Measurements from ENCODE around the gene HS6ST3.
"Not testable (repeated sequence)": the region's sequence is repeated elsewhere in the genome, so short reads cannot be mapped to it uniquely, and the experiment has no call there.

HS6ST3 gene

DNA sequence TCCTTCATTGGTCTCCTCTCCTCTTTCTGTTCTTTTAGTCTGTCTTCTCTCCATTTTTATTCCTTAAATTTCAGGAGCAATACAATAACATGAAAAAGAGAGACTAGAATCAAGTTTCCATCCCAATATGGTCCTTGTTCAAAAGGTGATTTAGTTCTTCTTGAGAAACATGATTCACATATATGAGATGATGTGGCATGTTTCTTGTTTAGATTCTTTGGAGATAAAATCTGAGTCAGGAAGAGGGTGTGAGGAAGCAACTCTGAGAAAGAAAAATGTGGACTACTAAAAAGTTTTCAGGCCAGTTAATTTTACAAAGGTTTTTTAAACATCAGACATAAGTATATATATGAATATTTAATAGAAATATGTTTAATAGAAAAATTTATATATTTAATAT is 673.0 kb downstream of the HS6ST3 start:
- no peak for DNase-seq

DNA sequence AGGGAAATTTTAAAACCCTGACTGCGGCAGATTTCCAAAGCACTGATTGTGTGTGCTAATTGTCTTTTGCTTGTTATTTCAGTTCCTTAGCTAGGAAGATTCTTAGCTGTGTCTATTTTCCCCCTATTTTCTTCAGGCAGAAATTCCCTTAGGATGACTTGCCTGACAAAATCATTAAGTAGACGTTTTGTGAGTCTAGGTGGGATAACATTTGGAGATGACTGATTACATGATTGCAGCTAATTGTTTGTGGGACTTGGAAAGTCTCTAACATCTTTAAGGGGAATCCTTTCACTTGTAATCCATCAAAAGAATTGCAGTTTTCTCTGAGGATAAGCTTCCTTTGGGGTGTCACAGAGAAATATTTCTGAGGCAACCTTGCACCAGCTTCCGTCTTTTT is 676.4 kb downstream of the HS6ST3 start:
- no peak for DNase-seq

DNA sequence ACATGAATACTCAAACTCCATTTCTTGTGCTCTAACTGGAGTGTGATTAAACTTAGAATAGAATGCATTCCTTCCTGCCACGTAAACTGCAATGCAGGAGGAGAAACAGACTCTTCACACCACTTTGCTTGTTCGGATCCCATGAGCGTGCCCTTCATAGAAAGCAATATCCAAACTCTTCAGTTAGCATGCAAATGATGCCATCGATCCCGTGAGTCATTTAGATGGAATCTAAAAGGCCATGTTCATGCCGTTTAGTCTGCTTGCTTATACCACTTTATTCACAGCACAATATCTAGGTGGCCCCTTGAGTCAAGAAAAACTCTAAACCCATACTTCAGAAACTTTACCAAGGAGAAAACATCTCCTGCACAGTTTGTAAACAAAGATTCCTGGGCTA is 678.6 kb downstream of the HS6ST3 start:
- DNase-seq = no peak

DNA sequence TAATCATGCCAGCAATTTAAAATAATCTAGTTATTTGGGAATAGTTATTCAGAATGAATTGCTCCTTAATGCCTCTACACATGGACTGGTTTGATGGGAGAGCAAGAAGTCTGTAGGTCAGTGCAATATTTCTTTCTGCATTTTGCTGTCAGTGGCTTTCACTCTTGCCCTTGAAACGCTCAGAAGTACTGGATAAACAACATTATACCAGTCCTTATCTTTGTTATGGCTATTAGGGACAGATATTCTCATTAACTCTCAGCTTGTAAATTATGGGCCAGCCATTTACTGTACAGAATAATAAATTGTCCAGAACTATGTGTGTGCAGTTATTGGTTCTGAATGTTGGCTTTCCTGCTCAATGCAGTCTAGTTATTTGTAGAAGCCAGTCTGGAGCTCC is 680.0 kb downstream of the HS6ST3 start:
- DNase-seq = no peak

DNA sequence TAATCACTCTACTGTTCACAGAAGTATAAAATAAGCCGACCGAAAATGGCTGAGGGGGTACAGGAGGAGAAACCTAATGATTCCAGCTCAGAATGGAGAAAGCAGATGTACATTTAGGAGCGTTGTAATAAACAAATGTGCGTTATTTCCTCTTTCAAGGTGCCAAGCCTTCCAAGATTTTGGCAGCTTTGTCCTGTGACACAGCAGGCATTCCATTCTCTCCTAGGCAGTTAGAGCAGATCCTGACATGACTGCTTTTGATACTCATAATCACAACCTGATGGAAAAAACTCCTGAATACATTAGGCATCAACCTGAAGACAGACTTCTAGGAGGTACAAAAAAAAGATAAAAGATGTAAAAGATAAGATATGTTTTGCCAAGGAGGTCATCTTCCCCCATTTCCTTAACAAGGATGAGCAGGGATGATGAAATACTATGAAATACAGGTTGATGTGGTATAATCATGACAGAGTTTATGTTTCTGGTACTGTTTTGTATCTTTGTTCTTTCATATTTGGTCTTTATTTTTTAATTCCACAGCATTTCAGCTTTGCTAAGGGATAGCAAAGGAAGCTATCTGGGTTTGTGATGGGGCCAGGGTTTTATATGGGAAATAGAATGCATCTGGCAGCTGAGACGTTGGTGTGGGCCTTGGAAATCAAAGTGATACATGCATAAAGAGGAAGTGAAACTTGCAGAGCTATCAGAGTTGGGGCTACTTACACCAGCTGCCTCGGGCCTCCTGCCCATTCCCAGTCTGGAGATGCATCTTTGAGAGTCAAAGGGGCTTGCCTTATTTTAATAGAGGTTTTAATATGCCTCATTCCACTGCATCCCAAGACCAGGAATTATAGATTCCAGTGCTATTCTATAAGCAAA is 681.8 kb downstream of the HS6ST3 start:
- DNase-seq = peak; percentile 14 to 30

DNA sequence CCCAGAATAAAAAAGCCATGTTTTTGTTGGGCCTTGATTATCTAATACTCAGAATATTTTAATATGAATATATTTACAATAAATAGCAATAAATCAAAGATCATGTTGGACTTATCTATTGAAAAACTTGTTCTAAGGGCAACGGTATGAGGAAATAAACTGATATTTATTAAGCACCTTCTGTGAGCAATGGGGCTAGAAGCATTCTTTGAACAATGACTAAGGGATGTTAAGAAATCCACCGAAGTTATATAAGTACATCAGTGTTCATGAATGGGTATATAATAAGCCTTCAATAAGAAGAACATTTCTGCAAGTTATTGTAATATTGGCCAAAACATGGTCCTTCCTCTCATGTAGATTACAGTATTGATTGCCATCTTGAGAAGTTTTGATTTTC is 682.5 kb downstream of the HS6ST3 start:
- no peak for DNase-seq

- not testable (repeated sequence) for DNase-seq
Observed at GRCh38 chr13:96778302-96778701, 688.4 kb downstream of the HS6ST3 start.

DNA sequence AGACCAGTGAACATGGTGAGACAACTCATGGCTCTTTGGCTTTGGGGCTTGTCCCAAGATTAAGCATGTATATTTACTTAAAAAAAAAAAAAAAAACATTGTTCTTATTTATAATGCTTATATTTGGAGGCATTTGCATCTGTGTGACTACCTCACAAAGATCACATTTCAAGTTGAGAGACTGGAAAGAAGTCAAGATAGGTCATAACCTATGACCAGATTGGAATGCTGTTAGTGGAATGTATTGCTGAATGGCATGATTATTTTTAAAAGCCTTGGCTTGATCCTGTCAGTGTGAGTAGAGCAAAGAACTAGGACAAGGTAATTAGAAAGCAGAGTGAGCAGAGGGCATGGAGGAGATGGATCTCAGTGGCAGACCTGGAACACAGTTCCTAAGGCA is 689.8 kb downstream of the HS6ST3 start:
- DNase-seq = no peak

- no peak for DNase-seq
Observed at GRCh38 chr13:96780105-96780504, 690.2 kb downstream of the HS6ST3 start.

- DNase-seq = no peak
Observed at GRCh38 chr13:96781141-96781540, 691.2 kb downstream of the HS6ST3 start.

DNA sequence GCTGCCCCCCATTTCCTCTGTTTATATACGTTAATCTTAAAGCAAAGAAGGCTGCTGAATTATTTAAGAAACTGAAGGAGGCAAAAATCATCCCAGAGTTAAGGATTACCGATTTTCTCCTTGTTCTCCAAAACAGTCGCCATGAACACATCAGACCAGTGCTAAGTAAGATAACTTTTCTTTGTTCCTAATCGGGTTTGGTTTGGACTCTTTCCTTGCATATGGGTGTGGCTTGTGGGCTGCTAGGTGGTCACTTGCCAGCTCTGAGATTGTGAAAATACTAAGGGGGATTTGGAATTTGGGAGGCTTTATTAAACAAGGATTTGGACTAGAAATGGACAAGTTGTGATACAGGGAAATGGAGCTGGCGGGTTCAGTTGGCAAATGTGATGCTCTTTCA is 692.3 kb downstream of the HS6ST3 start:
- no peak for DNase-seq

- no peak for DNase-seq
Observed at GRCh38 chr13:96783057-96783456, 693.1 kb downstream of the HS6ST3 start.

GRCh38 chr13:96783511-96783910 is 693.6 kb downstream of the HS6ST3 start:
- DNase-seq = no peak

- no peak for DNase-seq
Observed at GRCh38 chr13:96785986-96786385, 696.1 kb downstream of the HS6ST3 start.

GRCh38 chr13:96792188-96792587 is 702.3 kb downstream of the HS6ST3 start:
- DNase-seq = no peak

GRCh38 chr13:96792736-96793403 is 703.0 kb downstream of the HS6ST3 start:
- no peak for DNase-seq

- no peak for DNase-seq
Observed at GRCh38 chr13:96793404-96793755, 703.5 kb downstream of the HS6ST3 start.

- DNase-seq = no peak
Observed at GRCh38 chr13:96794669-96795068, 704.8 kb downstream of the HS6ST3 start.

DNA sequence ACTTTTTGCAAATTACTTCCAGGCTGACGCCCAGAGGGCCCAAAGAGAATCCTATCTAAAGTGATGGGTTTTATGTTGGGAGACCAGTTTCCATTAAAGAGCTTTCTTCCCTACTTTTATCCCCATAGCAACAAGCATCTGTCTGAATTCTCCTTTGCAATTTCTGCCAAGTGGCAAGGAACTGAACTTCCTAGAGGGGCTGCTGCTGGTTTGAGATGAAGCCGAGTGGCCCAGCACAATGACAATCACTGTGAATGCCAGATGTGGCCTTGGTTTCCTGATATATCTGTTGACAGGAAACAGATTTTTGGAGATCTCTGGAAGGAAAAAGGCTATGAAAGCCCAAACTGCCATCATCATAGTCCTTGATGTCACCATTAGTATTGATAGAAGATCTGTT is 705.8 kb downstream of the HS6ST3 start:
- no peak for DNase-seq

DNA sequence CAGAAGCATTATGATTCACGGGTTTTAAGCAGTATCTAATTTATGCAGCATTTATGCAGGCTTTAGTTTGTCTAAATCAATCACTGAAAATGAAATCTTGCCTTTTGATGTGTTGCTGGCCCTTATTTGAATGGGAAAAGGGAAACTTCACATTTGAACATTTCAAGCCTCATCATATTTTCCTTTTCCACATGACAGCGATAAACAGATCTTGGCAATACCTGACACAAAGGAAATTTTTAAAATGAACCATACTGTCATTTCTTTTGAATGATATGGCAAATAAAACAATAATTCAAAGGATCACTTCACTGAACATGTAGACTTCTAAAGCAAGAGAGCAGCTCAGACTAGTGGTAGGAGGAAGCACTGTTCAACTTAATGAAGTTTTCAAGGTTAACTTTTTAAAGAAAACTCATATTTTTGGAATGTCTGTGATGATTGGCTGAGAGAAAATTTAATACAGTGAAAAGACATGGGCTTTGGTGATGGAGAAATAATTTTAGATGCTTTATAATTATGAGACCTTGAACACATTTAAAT is 706.3 kb downstream of the HS6ST3 start:
- peak; percentile 38 to 43 for DNase-seq

GRCh38 chr13:96797136-96797535 is 707.2 kb downstream of the HS6ST3 start:
- DNase-seq = no peak

- DNase-seq = peak in 1 of 2 experiments; percentile 21
Observed at GRCh38 chr13:96803456-96804100, 713.7 kb downstream of the HS6ST3 start.

DNA sequence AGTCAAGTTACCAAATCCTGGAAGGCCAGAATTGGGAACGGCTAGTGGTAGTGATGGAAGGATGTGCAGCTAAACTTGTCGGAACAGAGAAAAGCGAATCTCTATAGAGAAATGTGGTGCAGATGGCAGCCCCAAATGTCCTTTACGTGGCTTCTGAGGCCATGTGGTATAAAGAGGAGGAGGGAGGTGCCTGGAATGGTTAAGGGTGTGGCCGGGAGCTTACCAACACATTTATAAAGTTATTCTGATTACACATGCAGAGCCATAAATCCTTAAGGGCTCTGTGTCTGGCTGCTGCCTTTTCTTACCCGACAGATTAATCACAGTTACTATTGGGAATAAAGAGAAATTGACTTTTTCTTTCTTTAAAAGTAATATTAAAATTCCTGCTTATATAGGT is 714.3 kb downstream of the HS6ST3 start:
- DNase-seq = no peak

- DNase-seq = no peak
Observed at GRCh38 chr13:96806746-96807145, 716.8 kb downstream of the HS6ST3 start.
